Right cardiac atrium (tissue), 5 donors: ENCODE data around the gene BCL11B. TPM values are rescaled to one million over a fixed set of nuclear protein-coding genes. Genes with fewer than 3 reads are reported as not detected.

Experiments
- ATAC-seq, 2 donors: fragments of 200-7000 bp; cut with Tn5 transposase; one replicate each; pipeline versions ENCODE4 v1.8.0 to v1.9.1; 2020; ENCODE audit warnings: moderate library complexity in 2 of 2, mild to moderate bottlenecking in 1 of 2
- DNase-seq, 3 donors: peaks; one replicate each; pipeline ENCODE4 v3.0.0-alpha.2; 2020
- H3K27ac ChIP-seq: one replicate; pipeline ENCODE4 v1.5.1; 2013; ENCODE audit warnings: mild to moderate bottlenecking, low read length, control low read depth, moderate library complexity
- H3K27me3 ChIP-seq: one replicate; pipeline ENCODE4 v1.6.1; 2013; ENCODE audit not compliant: control insufficient read depth, insufficient read depth
- H3K4me1 ChIP-seq: one replicate; pipeline ENCODE4 v1.6.1; 2013; ENCODE audit warnings: low read length; ENCODE audit not compliant: control insufficient read depth, insufficient read depth
- H3K4me3 ChIP-seq: one replicate; pipeline ENCODE4 v1.5.1; 2013; ENCODE audit warnings: low read length, control low read depth
- H3K9me3 ChIP-seq: one replicate; pipeline ENCODE4 v1.6.1; 2013; ENCODE audit warnings: low read length; ENCODE audit not compliant: control insufficient read depth
- WGBS: extraction: QIAGEN DNeasy Blood & Tissue Kit; methylation state at CpG from one replicate; pipeline ENCODE4 v1.1.7; 2013; 5-methylcytosine and 5-hydroxymethylcytosine counted together
- intact Hi-C, 4 donors: fragments of 100-400 bp; cut with DNase I; formaldehyde crosslinking; loops; one replicate each; pipeline versions ENCODE4 v1.11.0 to v1.14.0; 2022 to 2023
- polyA plus RNA-seq: library from polyadenylated mRNA; stranded (reverse); fragments of 200-250 nt; gene quantifications from one replicate; pipeline ENCODE4 v1.2.3, GENCODE V29; 2013
- total RNA-seq, 4 donors: library from RNA; stranded (reverse); fragmentation: NEBNext Ultra II Directional; extraction: Animal tissue kit (Norgen Biotek cat#: 25700); gene quantifications; one replicate each; pipeline ENCODE4 v1.2.1, GENCODE V29; 2021
- donor health status: healthy with polysubstance abuse.
- donor health status: DM: no; HTN: yes; CAD: no.
- donor health status: DM: no; HTN: no; CAD: no.
- donor health status: DM: no; HTN: yes; CAD: no; lungs with severe emphysema.
- donor health status: DM: yes; HTN: yes; CAD: no.

The BCL11B gene
- total and polyA plus RNA-seq, 5 donors = 0.05 to 0.63 (median 0.21) TPM

DNA sequence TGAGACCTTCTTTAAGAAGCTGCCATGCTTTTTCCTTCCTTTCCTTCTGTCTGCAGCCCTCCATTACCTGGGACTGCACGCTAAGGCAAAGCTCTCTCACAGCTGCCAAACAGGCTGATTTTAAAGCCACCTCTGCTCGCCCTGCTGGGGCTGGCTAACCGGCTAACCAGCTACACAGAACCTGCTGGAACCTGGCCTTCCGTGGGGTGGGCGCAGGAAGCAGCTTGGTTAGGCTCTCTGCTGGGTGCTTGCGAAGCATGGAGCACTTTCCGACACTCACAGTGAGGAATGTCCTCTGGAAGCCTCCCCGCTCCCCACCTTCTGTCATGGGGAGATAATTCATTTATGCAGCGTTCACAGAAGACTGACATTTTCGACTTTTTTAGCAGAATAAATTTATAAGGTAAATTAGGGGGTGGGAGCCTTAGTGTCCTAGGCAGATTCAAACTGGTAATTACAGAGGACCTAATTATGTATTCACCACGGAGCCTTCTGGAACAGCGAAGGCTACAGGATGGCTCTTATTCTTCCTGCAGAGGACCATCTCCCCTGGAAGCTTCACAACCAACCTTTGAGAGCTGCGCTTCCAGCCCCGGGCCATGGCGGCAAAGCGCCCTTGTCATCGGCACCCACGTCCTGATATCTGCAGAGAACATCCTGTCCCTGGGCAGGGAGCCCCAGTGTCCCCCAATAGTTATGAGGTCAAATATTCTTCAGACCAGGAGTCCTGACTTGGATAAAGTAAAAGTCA, 12.4 kb upstream of the BCL11B start:
- Histone ChIP-seq H3K27ac (no peak overlapping the region), H3K4me1 (no peaks in the 10 kb centered on the region), H3K27me3 (no peaks in the 10 kb centered on the region), H3K9me3 (no peaks in the 10 kb centered on the region), H3K4me3 (no peak overlapping the region)
- ATAC-seq = no peak
- no peak for DNase-seq
- WGBS = 55% methylated on average over 18 of the region's 18 CpGs
- intact Hi-C loops = no loop called here

GRCh38 chr14:99282261-99283050, 10.5 kb upstream of the BCL11B start:
- H3K27me3 ChIP-seq = no peaks in the 10 kb centered on the region
- DNase-seq = no peak
- no peak for ATAC-seq
- no peak overlapping the region for H3K4me3 ChIP-seq
- 86% methylated on average over 15 of the region's 15 CpGs for WGBS
- H3K9me3 ChIP-seq = no peaks in the 10 kb centered on the region
- no peak overlapping the region for H3K27ac ChIP-seq
- intact Hi-C loops = no loop called here
- H3K4me1 ChIP-seq = no peaks in the 10 kb centered on the region

- Histone ChIP-seq H3K9me3 (no peaks in the 10 kb centered on the region), H3K27me3 (no peaks in the 10 kb centered on the region), H3K4me3 (no peak overlapping the region), H3K27ac (no peak overlapping the region), H3K4me1 (no peaks in the 10 kb centered on the region)
- ATAC-seq (no peak), DNase-seq (no peak)
- intact Hi-C loops = no loop called here
- 65% methylated on average over 11 of the region's 11 CpGs for WGBS
These were observed 9.4 kb upstream of the BCL11B start for GRCh38 chr14:99281396-99281795.

DNA sequence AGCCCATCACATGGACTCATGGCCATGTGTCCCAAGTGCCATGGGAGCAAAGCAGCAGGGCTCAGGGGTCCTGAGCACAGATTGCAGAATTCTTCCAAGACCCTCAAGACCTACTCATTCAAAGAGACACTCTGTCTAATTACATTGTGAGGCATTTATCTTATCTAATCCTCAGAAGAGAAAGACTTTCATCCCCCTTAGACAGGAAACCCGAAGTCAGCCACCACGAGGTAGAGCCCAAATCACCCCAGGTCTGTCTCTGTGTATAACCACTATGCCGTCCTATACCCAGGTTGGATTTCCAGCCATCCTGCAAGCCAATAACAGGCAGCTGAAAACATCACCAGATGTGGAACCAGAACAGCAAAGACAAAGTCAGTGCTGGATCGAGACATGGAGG, 8.9 kb upstream of the BCL11B start:
- no peak overlapping the region for H3K27ac ChIP-seq
- DNase-seq (no peak), ATAC-seq (no peak)
- intact Hi-C loops = no loop called here
- H3K27me3 ChIP-seq = no peaks in the 10 kb centered on the region
- H3K9me3 ChIP-seq = no peaks in the 10 kb centered on the region
- H3K4me1 ChIP-seq = no peaks in the 10 kb centered on the region
- WGBS = 44% methylated on average over 4 of the region's 4 CpGs
- no peak overlapping the region for H3K4me3 ChIP-seq

- no peak overlapping the region for H3K27ac ChIP-seq
- DNase-seq (no peak), ATAC-seq (no peak)
- no peaks in the 10 kb centered on the region for H3K27me3 ChIP-seq
- intact Hi-C loops = no loop called here
- H3K4me3 ChIP-seq = no peak overlapping the region
- no peaks in the 10 kb centered on the region for H3K9me3 ChIP-seq
- WGBS = 80% methylated on average over 19 of the region's 19 CpGs
- H3K4me1 ChIP-seq = no peaks in the 10 kb centered on the region
These were observed 8.2 kb upstream of the BCL11B start for GRCh38 chr14:99280066-99280731.

GRCh38 chr14:99278836-99279235, 6.8 kb upstream of the BCL11B start:
- Histone ChIP-seq H3K4me1 (no peaks in the 10 kb centered on the region), H3K27me3 (no peaks in the 10 kb centered on the region), H3K9me3 (no peaks in the 10 kb centered on the region), H3K27ac (no peak overlapping the region), H3K4me3 (no peak overlapping the region)
- intact Hi-C loops = no loop called here
- ATAC-seq = no peak
- WGBS = 79% methylated on average over 6 of the region's 6 CpGs
- DNase-seq = no peak

- no peak for ATAC-seq
- H3K27me3 ChIP-seq = no peaks in the 10 kb centered on the region
- no peaks in the 10 kb centered on the region for H3K9me3 ChIP-seq
- no peak overlapping the region for H3K4me3 ChIP-seq
- 37% methylated on average over 2 of the region's 2 CpGs for WGBS
- H3K27ac ChIP-seq = no peak overlapping the region
- intact Hi-C loops = no loop called here
- DNase-seq = no peak
- H3K4me1 ChIP-seq = no peaks in the 10 kb centered on the region
These were observed 5.5 kb upstream of the BCL11B start for GRCh38 chr14:99277530-99277929.

DNA sequence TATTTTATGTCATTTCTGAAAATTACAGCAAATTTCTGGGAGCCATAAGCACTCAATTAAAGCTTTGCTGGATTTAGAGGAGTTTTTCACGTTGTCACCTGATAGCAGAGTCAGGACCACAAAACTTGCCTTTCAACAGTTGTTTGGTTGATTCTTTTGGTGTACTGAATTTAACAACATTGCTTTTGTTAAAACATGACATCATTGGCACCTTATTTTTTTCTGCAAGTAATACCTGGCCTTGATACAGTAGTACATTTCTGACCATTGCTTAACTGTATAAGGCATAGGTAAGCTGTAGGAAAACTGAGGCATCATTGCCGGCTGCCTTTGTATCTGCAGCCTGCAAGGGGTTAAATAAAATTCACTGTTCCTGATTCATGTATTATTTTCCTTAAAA, 4.5 kb upstream of the BCL11B start:
- Histone ChIP-seq H3K9me3 (no peaks in the 10 kb centered on the region), H3K27ac (no peak overlapping the region), H3K27me3 (no peaks in the 10 kb centered on the region), H3K4me1 (no peaks in the 10 kb centered on the region), H3K4me3 (no peak overlapping the region)
- WGBS = 35% methylated on average over 2 of the region's 2 CpGs
- DNase-seq = no peak
- ATAC-seq = no peak
- intact Hi-C loops = no loop called here

- H3K27me3 ChIP-seq = no peaks in the 10 kb centered on the region
These were observed 3.2 kb upstream of the BCL11B start for GRCh38 chr14:99275222-99275584.

DNA sequence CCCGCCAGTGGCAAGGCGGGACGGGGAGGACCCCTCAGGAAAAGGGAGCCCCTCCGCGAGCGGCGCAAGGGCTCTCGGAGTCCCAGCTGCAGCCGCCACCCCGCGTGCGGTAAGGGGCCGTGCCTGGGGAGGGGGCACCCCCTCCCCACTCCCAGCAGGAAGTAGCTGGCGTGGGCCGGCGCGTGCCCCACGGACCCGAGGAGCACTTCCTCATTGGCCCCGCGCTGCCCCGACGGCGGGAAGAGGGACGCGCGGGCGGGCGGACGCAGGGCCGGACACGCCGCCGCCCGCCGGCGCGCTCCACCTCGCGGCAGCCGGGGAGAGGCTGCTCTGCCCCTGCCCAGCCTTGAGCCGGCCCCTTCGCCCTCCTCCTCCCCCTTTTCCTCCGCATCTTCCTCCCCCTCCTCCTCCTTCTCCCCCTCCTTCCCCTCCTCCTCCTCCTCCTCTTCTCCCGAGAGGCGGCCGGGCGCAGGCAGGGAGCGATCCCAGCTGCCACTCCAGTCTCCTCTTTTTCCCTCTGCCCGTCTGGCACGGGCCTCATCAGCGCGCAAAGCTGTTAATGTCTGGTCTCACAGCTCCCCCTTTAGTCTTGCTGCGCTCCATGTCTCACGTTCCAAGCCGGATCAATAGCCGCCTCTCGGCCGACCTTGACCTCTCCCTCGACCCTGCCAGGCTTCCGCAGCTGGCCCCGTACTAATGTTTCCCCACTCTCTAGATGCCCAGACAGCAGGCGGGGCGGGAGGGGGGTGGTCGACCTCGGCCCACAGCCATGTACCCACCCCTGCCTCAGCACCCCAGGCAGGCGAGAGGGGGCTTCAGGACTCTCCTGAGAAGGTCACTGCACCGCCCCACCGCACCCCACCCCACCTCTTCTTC, 2.6 kb upstream of the BCL11B start:
- Histone ChIP-seq H3K27ac (no peak overlapping the region), H3K27me3 (no peaks in the 10 kb centered on the region), H3K4me3 (peak overlapping the region; percentile 34), H3K9me3 (no peaks in the 10 kb centered on the region), H3K4me1 (no peaks in the 10 kb centered on the region)
- intact Hi-C loops = no loop called here
- peak; percentile 71 to 74 for ATAC-seq
- peak; percentile 57 to 86 (median 76) for DNase-seq
- under 1% methylated on average over 69 of the region's 69 CpGs for WGBS

More at GRCh38 chr14:99275222-99275584, 3.2 kb upstream of the BCL11B start:
- Histone ChIP-seq H3K9me3 (no peaks in the 10 kb centered on the region), H3K27ac (no peak overlapping the region), H3K4me1 (no peaks in the 10 kb centered on the region), H3K4me3 (no peak overlapping the region)
- ATAC-seq (no peak), DNase-seq (no peak)
- intact Hi-C loops = no loop called here
